HUDEP-2 (cell line): Measurements from ENCODE around the gene PPARD.

Source experiments
- DNase-seq, 76 experiments: peaks; one replicate each; lab custom pipeline; 2025; ENCODE audit not compliant: unreplicated experiment in 76 of 76; lab: John Stamatoyannopoulos, UW

Gene PPARD

DNA sequence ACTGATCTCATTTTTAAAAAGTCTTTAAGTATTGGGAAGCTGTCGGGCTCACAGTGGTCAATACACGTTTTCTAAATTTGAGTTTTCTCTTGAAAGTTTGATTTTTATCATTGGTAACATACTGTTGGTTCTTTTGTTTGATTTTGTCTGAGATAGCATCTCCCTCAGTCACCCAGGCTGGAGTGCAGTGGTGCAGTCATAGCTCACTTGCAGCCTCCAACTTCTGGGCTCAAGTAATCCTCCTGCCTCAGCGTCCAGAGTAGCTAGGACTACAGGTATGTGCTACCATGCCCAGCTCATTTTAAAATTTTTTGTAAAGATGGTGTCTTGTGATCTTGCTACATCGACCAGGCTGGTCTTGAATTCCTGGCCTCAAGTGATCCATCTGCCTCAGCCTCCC lies 9.1 kb downstream of the PPARD start:
- no peak for DNase-seq

DNA sequence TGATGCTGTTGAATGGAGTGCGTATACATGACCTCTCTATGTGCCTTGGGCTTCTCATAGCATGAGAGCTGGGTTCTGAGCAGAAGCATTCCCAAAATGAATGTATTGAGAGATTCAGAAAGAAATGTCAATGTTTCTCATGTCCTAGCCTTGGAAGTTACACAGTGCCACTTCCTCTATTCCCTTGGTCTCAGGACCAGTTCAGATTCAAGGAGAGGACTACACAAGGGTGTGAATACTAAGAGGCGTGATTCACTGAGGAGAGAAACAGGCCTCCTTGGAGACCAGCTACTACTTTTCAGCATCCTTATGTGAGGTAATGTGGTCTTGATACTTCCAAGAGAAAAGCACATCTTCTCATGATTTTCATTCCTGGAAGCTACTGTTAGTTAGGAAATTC lies 10.4 kb downstream of the PPARD start:
- no peak for DNase-seq

DNA sequence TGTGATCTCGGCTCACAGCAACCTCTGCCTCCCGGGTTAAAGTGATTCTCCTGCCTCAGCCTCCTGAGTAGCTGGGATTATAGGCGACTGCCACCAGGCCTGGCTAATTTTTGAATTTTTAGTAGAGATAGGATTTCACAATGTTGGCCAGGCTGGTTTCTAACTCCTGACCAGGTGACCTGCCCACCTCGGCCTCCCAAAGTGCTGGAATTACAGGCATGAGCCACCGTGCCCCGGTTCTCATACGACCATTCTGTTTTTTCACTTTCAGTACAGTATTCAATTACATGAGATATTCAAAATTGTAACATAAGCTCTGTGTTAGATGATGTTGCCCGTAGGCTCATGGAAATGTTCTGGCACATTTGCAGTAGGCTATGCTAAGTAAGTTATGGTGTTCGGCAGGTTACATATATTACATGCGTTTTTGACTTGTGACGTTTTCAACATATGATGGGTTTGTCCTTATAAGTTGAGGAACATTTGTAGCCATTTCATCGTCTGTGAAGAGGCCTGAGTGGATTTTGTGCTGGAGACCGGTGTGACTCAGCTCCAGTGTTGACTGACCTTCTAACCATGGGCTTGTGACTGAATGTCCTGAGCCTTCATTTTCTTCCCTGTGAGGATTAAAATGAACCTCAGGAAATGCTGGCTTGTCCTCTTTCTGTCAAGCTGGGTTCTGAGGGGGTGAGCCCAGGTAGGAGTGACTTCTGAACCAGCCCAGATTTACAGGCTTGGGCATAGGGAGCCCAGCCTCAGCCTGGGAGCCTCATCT lies 12.2 kb downstream of the PPARD start:
- DNase-seq: no peak

DNA sequence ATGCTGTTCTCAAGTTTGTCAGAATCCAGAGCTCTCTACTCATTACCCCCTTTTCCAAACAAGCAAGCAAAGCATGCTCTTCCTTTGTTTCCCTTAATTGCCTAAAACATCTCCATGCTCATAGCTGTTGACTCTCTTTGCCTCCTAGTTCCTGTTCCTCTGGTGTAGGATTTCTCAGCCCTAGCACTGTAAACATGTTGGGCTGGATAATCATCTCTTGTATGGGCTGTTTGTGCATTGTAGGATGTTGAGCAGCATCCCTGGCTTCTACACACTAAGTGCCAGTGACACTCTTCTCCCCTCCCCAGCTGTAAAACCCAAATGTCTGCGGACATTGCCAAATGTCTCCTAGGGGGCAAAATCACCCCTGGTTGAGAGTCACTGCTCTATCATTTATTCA lies 14.0 kb downstream of the PPARD start:
- DNase-seq: no peak

DNA sequence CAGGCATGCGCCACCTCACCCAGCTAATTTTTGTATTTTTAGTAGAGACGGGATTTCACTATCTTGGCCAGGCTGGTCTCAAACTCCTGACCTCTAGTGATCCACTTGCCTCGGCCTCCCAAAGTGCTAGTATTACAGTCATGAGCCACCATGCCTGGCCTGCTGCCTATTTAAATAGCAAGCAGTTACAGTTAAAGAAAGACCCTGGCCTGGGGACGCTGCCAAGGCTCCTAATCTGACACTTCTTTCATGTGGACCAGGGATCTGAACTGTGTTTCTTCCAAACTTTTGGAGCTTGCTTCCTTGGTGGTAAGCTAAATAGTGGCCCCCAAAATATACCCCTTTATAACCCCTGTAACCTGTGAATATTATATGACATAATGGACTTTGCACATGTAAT lies 15.3 kb downstream of the PPARD start:
- no peak for DNase-seq

DNA sequence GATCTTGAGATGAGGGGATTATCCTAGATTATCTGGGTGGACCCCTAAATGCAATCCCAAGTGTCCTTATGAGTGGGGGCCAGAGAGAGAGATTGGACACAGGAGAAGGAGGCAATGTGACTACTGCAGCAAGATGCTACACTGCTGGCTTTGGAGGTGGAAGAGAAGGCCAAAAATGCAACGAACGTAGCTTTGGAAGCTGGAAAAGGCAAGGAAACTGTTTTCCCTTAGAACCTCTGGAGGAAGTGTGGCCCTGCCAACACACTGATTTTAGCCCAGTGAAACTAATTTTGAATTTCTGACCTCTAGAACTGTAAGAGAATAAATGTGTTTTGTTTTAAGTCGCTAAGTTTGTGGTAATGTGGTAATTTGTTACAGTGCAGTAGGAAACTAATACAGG lies 15.7 kb downstream of the PPARD start:
- DNase-seq: no peak

DNA sequence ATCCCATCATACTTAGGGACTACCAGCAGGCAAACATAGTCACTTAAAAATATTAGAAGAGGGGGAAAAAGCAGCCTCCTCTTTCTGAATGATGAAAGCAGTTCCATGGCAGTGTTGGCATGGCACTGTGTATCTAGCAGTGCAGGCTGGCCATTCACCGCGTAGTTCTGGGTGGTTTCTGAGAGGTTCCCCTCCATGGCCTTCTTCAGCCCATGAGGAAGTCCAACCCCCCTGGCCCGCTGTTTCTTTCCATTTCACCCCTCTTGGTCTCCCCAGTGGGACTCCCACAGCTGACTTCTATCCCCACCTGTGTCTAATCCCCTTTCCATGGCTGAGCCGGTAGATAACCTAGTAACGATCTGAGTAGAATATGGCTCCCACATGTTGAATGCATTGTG lies 17.0 kb downstream of the PPARD start:
- no peak for DNase-seq

DNA sequence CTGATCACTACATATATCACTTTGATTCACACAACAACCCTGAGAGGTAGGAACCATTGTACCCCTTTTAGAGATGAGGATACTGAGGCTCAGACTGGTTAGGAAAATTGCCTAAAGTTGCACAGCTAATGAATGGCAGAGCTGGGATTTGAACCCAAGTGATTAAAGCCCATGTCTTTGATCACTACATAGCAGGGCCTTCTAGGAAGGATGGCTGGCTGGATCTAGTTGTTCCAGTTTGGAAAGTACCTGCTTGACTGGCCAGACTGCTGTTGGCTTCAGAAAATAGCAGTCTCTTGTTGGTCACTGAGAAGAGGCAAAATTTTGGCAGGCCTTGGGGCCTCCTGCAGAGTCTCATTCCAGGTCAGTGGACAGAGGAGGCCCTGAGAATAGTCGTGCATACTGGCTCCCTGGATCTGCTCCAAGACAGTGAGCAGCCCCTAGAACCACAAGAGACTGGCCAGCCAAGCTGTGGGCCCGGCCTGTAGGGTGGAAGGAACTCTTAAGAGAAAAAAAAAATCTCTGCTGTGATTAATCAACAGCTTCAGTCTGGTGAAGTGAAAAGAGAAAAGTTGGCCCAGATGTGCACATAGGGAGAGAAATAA lies 17.5 kb downstream of the PPARD start:
- no peak for DNase-seq

DNA sequence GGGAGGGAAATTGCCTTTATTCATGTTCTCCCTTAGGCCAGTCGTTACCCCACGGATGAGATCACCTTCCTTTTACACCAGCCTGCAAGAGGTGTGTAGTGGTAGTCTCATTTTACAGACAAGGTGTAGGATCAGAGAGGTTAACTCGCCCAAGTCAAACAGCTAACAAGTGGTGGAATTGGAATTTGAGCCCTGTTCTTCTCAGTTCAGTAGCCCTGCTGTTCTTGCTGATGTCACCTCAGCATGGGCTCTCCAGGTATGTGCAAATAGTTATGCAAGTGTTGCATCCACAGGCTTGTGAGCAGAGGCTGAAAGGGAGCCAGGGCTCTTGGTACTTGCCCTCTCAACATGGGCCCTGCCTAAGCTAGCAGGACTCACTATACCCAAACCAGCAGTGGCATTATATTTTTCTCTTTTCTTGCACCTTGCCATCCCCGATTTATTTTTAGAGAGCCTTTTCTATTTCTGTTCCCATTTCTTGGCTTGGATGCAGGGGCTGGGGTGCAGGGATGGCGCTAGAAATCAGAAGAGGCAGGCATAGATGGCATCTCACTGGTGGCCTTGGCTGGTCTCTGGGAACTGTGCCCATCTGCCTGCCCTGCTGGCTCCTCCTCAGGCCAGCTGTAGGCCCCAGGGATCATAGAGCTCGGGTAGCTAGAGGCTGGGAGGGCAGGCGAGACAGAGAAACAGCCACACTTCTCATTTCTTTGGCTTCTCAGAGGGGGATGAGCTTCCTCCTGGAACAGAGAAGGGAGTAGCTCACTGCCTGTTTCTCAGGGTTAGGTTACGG lies 18.2 kb downstream of the PPARD start:
- DNase-seq: no peak

DNA sequence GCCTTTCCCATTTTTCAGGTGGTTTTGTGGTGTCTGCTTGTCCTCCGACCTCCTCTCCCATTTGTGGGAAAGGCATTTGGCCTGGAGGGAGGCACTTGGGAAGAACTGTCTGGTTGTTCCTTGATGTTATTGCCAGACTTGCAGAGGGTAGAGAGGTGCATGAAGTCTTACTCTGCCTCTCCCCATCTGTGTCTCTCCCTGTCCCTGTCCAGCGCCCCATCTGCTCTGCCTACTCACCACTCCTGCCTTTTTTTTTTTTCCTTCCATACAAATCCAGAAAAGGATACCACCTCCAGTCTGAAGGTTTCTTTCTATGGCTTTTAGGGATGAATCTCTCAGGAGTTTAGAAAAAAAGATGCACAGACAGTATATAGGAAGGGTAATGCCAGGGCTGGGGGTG lies 19.8 kb downstream of the PPARD start:
- DNase-seq: no peak

DNA sequence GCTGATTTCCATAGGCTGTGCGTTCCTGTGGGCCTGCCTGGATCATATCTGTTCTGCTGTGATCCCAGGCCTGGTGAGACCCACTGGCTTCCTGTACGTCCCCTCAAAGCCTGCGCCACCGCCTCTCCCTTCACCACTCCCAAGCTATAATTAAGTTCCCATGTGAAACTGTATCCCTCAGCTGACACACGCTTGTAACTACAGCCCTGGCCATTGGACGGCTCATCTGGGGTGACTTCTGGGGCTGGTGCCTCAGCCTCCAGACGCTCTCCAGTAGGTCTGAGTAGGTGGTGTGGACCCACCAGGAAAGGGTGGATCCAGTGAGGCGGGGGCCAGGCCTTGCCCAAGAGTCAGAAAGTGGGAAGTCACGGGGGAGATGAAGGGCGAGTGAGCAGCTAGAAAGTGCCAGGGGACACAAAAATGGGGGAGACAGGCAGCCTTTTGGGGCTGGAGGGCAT lies 21.0 kb downstream of the PPARD start:
- DNase-seq: no peak

DNA sequence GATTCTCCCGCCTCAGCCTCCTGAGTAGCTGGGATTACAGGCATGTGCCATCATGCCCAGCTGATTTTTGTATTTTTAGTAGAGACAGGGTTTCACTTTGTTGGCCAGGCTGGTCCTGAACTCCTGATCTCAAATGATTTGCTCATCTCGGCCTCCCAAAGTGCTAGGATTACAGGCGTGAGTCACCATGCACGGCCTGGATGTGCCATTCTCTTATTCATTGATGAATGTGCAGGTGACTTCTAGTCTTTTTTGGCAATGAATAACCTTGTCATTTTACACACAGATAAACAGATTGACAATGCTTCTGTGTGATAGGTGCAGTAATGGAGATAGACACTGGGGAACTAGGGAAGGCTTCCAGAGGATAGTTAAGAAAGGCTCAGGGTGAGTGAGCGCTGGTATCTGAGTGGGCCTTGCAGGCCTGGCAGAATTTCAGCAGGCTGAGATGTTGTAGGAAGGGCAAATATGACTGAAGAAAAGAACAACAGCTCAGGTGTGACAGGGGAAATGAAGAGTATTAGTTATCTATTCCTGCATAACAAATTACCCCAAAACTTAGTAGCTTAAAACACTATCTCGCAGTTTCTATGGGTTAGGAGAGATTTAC lies 23.3 kb downstream of the PPARD start:
- DNase-seq: no peak

DNA sequence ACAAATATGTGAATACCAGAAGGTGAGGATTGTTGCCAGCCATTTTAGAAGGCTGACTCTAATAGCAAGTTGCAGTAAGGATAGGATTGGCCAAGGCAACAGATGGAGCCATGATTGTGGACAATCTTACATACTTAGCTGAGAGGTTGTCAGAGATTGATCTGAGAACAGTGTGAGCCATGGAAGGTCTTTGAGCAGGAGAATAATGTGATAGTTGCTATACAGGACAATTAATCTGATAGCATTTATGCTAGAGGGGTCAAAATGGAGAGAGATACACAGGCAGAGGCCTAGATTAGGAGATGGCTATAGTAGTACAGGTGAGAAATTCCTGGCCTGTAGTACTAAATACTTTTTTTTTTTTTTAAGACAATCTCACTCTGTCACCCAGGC lies 23.8 kb downstream of the PPARD start:
- DNase-seq: no peak

DNA sequence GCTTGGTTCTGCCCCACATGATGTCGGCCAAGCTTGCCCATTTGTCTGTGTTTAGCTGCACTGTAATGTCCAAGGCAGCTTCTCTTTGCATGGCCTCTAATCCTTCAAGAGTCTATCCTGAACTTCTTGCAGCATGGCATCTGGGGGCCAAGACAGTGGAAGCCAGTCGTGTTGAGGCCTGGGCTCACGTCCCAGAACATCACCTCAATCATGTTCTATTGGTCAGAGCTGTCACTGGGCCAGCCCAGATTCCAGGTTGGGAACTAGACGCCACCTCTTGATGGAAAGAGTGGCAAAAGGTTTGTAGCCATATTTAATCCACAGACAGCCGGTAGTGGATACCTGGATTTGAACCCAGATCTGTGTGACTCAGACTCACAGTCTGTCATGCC lies 25.3 kb downstream of the PPARD start:
- no peak for DNase-seq

DNA sequence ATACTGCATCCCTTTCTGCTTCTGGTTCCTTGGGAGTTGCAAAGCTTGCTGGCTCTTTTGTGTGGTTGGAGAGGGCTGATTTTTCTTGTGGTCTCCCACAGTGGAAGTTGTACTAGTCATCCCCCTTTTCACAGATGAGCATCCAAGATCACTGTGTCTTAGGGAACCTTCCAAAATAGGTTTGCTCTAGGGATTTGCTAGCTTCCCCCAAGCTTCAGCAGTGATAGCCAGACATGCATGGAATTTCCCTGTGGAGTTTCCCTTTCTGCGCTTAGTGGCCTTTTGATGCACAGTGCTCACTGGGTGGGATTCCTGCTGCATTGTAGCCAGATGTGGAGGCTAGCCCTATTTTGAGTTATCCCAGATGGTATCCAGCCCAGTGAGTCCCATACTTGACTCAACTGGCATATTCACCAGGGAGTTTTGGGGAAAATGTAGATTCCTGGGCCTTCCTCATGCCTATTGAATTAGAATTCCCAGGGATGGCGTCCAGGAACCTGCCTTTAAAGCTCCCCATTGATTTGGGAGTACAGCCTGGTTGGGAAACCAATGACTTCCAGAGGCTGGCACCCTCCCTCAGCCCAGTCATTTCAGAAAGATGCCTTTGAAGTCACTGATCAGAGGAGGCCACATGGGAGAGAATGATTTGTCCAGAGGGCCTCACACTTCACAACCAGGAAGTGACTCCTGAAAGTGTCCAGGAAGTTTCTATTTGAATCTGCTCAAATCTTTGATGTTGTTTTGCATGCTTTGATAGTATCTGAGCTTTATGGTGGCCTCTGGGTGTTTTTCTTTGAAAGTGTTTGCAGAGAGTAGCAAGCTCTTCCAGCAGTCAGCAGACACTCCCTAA lies 25.9 kb downstream of the PPARD start:
- DNase-seq: no peak

DNA sequence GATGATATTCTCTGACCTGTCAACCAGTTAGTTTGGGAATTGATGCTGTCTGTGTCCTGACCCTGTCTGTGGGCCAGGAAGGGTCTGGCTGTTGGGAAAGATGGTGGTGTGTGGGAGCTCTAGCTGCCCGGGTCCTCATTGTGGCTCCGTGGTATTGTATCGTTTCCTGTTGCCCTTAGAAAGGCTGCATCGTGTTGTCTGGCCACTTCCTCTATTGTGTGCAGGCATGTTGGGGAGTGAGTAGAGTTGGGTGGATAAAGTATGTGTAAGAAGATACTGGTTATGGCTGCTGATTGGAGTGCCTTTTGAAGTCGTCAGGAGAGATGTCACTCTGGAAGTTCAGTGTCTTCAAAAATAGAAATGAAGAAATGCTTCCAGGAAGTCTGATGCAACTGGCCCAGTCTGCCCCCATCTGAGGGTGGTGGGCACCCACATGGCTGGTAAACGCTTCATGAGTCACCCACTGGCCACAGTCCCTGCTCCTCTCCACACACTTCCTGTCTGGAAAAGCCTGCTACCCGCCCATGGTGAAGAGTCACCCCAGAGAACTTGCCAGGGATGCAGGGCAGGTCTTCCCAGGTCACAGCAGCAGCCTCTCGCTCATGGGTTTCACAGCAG lies 27.9 kb downstream of the PPARD start:
- peak in 1 of 76 experiments; percentile 12 for DNase-seq

DNA sequence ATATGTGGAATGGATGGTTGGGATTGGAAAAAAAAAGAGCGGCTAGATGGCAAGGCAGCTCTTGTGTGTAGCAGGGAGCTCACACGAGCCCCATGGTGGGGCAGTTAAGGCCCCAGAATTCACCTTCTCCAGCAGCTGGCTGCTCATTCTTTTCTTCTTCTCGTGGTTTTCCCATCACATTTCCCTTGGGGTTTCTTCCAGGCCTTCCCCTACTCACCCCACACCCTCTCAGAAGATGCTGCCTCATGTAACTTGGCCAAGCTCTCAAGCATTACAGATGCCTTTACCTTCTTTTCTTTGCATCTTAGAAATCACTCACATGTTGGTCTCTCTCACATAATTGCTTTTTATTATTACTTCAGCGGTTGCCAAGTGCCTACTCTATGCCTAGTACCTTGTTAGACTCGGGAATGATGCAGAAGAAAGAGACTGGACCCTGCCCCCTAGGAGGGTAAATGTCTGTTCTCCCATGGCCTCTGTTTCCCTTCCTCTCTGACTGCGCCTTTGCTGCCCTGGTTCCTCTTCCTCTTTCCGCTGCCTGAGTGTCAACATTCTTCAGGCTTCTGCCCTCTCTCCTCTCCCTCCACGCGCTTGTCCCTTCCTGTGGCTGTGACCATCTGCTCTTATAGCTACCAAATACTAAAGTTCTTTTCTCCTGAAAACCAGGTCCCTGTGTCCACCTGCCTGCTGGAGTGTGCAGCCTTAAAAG lies 28.6 kb downstream of the PPARD start:
- DNase-seq: no peak

DNA sequence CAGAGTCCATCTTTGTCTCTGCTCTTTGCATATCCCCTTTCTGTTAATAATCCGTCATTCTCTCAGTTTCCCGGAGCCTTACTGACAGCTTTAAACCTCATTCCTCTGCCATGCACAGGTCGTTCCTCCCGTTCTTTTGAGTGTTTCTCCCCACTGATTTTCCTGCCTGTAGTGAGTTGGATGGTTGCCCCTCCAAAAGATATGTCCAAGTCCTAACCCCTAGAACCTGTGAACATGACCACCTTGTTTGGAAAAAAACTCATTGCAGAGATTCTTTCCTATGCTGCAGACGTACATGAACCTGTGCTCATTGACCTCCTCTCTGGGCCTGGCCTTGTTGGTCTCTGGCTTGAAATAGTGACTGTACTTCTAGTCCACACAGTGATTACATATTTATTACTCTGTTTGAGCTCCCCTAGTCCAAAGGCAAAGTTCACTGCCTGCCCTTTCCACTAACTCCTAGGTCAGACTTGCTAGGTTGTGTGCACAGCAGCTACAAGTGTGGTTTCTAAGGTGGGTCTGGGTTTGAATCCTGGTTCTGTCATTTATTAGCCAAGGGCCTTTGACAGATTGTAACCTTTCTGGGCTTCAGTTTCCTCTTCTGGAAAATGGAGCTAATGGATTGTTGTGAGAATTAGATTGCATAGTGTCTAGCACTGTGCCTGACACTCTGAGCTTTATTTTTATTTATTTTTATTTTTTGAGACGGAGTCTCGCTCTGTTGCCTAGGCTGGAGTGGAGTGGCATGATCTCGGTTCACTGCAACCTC lies 29.3 kb downstream of the PPARD start:
- DNase-seq: no peak

DNA sequence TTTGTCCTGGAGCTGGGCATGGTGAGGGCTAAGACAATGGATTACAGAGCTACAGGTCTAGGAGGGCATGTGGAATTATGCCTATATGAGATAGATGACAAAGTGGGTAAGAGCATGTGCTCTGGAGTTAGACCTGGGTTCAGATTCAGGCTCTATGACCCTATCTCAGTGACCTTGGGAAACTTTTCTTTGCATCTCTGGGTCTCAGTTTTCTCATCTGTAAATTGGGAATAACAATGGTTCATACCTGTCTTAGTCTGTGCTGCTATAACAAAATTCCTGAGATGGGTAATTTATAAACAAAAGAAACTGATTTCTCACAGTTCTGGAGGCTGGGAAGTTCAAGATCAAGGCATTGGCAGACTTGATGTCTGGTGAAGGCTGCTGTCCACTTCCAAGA lies 30.3 kb downstream of the PPARD start:
- DNase-seq: no peak
